NCI-H2196 treated with DMSO at 0.1 percent for 48 hours (cell line): Measurements from ENCODE around the gene CAMKMT.

Experiments
- DNase-seq: peaks from one replicate; lab custom pipeline; 2025; ENCODE audit not compliant: unreplicated experiment; lab: John Stamatoyannopoulos, UW

The CAMKMT gene

GRCh38 chr2:44730593-44730992, 368.8 kb downstream of the CAMKMT start:
- no peak for DNase-seq

- DNase-seq: no peak
Measured at GRCh38 chr2:44731505-44731904, 369.8 kb downstream of the CAMKMT start.

DNA sequence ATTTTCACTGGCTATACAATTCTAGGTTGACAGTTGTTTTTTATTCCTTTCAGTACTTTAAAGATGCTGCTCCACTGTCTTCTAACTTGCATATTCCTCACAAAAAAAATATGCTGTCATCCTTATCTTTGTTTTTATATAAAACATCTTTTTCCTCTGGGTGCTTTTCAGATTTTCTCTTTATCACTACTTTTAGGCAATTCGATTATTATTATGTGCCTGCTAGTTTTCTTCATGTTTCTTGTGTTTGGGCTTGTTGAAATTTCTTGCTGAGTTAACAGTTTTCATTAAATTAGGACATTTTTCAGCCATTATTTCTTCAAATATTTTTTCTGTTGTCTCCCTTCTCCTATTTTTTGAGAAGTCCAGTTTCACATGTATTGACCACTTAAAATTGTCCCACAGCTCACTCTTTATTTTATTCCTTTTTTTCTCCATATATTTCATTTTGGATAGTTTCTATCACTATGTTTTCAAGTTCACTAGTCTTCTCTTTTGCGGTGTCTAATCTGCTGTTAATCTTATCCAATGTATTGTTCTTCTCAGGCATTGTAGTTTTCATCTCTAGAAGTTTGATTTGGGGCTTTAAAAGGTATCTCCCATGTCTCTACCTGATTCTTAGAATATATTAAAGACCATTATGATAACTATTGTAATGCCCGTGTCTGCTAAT, 374.7 kb downstream of the CAMKMT start:
- DNase-seq: no peak

DNA sequence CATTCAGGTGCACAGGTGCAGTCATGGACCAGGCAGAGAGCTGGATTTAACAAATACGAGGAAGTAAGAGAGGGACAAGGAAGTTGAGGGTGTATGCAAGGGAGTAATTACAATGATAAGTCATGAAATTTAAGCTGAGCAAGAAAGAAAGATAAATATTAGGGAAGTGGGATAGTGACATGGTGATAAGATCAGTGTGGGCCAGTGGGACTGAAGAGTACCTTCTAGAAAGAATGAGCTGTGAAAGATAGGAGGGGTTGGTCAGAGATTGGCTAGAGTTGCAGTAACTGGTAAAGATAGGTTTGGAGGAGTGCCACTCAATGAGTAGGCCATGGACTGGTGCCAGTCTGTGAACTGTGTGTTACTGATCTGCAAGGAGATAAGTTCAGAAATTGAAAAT, 378.9 kb downstream of the CAMKMT start:
- DNase-seq: peak; percentile 78

GRCh38 chr2:44741507-44741906, 379.8 kb downstream of the CAMKMT start:
- DNase-seq: no peak

DNA sequence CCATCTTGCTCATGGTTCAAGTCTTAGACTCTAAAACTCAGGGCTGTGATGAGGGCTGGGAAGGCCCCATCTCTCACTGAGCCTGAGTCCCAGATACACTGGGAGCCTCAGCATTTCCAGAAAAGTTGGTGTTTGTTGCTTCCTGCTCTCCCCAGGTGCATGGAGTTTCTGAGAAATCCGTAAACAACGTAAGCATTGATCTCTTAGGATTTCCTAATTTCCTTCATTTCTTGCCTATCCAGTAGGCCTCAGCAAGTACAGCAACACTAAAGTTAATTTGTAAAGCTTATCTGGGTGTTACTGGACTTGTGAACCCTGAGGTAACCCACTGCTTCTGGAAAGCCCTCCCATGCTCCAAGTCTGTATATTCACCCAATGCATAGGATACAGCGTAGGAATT, 380.3 kb downstream of the CAMKMT start:
- no peak for DNase-seq

DNA sequence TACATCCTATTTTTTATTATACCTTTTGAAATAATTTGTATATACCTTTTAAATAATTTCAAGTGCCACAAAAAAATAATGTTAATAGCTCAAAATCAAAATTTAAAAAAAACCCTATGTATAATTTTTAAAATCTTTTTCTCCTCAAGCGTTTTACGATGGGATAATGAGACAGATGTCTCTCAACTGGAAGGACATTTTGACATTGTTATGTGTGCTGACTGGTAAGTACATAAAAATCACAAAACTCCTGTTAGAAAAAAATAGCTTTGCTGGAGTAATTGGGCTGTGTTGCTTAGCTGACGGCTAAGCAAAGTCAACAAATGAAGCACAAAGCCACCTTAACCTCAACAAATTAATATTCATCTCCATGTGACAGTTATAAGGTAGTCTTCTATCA, 381.7 kb downstream of the CAMKMT start:
- DNase-seq: no peak

GRCh38 chr2:44744961-44745892, 383.5 kb downstream of the CAMKMT start:
- no peak for DNase-seq

DNA sequence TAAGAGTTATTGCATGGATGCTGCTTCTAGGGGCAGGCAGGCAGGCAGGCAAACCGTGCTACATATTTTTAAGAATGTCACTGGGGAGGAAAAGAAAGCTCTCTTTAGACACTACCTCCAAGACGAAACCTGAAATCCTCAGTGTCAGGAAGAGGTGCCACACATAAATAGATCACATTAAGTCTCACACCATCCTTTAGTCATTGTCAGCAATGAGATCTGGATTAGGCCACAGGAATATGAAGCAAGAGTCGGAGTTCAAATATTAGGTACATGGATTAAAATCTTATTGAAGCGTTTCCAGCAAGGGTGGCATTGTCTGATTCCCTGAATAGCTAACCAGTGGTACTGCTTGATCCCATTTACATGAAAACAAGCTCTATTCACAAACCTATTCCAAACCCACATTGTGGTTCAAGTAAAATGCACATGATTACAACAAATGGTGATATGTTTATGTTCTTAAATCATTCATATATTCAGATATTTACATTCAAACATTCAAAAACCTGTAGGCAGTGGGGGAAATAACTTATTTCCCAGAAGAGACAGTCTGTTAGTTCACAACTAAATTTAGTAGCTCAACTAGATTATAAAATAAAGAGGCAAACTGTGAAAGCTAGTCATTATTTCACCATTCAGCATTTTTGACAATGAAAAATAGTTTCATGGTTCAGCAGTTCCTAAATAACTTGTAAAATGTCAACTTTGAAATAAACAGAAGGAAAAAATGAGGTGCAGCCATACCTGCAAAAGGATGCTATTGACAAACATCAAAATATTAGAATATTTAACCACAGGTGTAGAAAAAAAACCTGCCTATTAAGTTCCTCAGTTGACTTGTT, 384.4 kb downstream of the CAMKMT start:
- no peak for DNase-seq

DNA sequence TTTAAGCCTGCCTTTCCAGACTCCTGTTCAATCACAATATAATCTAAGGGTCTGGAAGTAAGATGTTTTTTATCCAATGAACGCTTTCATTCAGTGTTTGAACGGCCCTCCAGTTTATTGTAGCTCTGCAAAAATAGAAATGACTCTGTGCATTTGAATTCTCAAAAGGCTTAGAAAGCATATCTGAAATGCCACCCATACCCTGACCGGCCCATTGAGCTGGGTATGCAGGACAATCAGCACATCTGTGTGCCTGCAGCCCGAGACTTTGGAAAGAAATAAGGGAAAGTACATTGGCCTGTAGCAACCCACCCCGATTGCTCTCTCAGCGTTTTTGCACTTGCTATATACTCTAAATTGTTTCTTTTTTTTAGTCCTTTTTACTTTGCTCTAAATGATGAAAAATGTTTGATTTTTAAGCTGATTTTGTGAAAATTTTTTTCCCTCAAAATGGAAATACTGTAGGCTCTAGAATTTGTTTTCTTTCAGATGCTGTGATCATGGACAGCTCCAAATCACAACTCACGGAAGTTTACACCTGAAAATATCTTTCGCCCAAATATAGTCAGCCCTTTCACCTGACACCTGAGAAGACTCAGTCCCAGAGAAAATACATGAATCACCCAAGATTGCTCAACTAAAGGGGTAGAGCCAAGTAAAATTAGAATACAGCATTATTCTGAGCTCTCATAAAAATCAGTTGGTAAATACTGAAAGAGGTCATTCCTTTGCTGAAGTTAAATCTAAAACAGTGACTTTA, 385.3 kb downstream of the CAMKMT start:
- peak; percentile 8 for DNase-seq

GRCh38 chr2:44747794-44748193, 386.0 kb downstream of the CAMKMT start:
- DNase-seq: no peak

DNA sequence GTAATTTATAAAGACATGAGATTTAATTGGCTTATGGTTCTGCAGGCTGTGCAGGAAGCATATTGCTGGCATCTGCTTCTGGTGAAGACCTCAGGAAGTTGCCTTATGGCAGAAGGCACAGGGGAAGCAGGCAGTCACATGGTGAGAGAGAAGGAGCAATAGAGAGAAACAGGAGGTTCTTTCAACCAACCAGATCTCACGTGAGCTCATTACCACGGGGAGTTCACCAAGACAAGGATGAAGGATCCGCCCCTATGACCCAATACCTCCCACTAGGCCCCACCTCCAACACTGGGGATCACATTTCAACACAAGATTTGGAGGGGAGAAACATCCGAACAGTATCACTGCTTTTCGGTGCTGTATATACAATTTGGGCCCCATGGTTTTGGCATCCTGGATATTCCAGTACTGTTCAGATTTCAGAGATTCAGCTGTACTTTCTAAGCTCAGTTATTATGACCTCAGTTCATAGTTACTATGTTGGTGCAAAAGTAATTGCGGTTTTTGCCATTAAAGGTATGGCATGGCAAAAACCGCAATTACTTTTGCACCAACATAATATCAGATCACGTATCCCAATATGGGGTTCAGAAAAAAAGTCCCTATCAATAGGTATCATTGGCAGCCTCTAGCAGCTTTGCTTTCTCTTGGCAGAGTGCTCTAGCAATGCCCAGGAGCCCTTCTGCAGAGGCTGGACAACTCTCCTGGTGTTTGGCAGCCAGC, 390.2 kb downstream of the CAMKMT start:
- DNase-seq: no peak

GRCh38 chr2:44752761-44753160, 391.0 kb downstream of the CAMKMT start:
- no peak for DNase-seq

- DNase-seq: peak; percentile 95
Measured at GRCh38 chr2:44753552-44754285, 392.0 kb downstream of the CAMKMT start.

- no peak for DNase-seq
Measured at GRCh38 chr2:44758591-44758990, 396.8 kb downstream of the CAMKMT start.

DNA sequence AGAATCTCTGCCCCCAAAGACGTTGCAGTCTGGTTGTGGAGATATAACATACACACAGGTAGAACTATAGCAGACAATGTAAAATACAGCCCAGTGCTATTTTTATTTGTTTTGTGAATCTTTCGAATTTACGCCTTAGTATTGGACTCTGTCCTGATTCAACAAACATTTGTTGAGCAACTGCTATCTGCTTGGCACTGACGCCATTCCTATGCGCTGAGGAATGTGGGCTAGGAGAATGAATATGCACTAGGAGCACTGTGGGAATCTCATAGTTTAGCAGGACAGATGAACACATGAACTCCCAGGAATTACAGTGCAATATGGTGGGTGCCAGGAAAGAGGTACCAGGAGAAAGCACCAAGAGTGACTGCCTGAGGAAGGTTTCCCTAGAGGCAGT, 398.1 kb downstream of the CAMKMT start:
- DNase-seq: no peak

DNA sequence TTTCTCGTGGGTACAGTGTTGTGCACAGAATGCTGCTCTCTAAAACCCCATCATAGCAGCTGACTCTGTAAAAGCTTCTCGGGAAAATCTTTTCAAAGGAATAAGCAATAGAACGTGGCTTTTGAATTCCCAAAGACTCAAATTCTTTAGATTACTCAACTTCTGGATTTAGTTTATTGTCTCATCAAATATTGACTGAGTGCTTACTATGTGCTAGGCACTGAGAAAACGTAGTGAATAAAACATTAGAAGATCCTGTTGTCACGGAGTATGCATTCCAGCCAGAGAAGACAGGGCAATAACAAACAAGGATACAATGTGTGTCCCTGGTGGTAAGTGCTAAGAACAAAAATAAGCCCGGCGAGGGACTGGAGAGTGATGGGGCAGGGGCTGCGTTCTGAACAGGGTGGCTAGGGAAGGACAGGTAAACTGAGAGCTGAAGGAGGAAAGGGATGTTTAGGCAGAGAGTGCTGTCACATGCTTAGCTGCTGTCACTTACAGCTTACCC, 401.6 kb downstream of the CAMKMT start:
- DNase-seq: no peak

GRCh38 chr2:44766220-44766619, 404.5 kb downstream of the CAMKMT start:
- DNase-seq: no peak

DNA sequence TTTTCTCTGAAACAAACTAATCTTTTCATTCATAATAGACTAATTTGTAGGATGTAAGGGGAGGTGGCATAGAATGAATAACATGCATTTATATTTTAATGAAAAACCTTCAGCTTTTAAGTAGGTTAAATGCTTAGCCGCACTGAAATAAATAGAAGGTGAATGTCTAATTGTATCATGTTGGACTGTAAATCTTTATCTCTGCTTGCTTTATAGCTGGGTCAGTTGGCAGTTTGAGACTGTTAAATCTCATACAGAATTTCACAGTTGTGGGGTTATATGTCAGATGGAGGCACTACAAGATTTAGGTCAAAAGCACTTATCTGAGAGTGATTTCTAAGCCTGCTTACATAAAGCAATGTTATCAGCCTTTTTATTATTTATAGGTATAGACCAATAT, 405.0 kb downstream of the CAMKMT start:
- no peak for DNase-seq
